Measurements from ENCODE around the gene TMEM151B. TPM values are rescaled to one million over a fixed set of nuclear protein-coding genes. Genes with fewer than 3 reads are reported as not detected.

TMEM151B gene
- total RNA-seq, 1 donor from 2014 or later, result not detected

GRCh38 chr6:44247338-44248302 is 22.6 kb upstream of the TMEM151B start:
- DNase-seq, result peak; percentile 75
- peaks cover 61% of the 10 kb centered on the region for H3K4me1 Mint-ChIP-seq
- CTCF ChIA-PET, result interaction anchor here (1.0 to 4.7 kb wide), 6 partner anchors 9 to 21 kb away, joined by 3 to 31 read pairs (median 8); partner anchors contain the start of gene SLC35B2

GRCh38 chr6:44248579-44248978 is 21.7 kb upstream of the TMEM151B start:
- no peaks in the 10 kb centered on the region for H3K9me3 Mint-ChIP-seq
- peaks cover 70% of the 10 kb centered on the region for H3K36me3 Mint-ChIP-seq (ENCODE audit: low read depth)
- POLR2A ChIA-PET, result interaction anchor here (0.7 to 9.4 kb wide), 5 partner anchors 12 to 619 kb away, joined by 3 to 549 read pairs (median 8); partner anchors contain the start of genes AARS2, GTPBP2, NFKBIE and SLC35B2
- H3K27ac Mint-ChIP-seq, result peak overlapping the region; percentile 99
- intact Hi-C loops (cut with micrococcal nuclease), result loop anchor here (10.0 kb wide), 1 partner anchor 474 kb away; the partner anchor contains the start of gene VEGFA
- peaks cover 71% of the 10 kb centered on the region for H3K4me1 Mint-ChIP-seq
- H3K27me3 Mint-ChIP-seq, result no peaks in the 10 kb centered on the region
- TF ChIP-seq CTCF (IDR thresholded peaks at IDR 0.05), result no peak
- ATAC-seq (ENCODE audit: low read depth) (no peak), DNase-seq (no peak)
- H3K4me3 Mint-ChIP-seq, result peak overlapping the region; percentile 99
- CTCF ChIA-PET, result interaction anchor here (1.9 to 4.7 kb wide), 3 partner anchors 8 to 12 kb away, joined by 5 to 31 read pairs (median 11); partner anchors contain the start of gene SLC35B2

More at GRCh38 chr6:44247338-44248302, 22.6 kb upstream of the TMEM151B start:
- peak; percentile 38 for ATAC-seq (ENCODE audit: low read depth)
- H3K27ac Mint-ChIP-seq, result peak overlapping the region; percentile 99
- intact Hi-C loops (cut with micrococcal nuclease), result loop anchor here (1.0 to 10.0 kb wide), 5 partner anchors 10 to 619 kb away; partner anchors contain the start of genes AARS2, GTPBP2, MRPL14 and SLC35B2
- POLR2A ChIA-PET, result interaction anchor here (0.6 to 9.4 kb wide), 27 partner anchors 10 to 1882 kb away, joined by 3 to 549 read pairs (median 8); partner anchors contain the start of genes AARS2, CDC5L, GTPBP2 and MAD2L1BP
- no peaks in the 10 kb centered on the region for H3K9me3 Mint-ChIP-seq
- peaks cover 60% of the 10 kb centered on the region for H3K36me3 Mint-ChIP-seq (ENCODE audit: low read depth)
- peak overlapping the region; percentile 99 for H3K4me3 Mint-ChIP-seq
- H3K27me3 Mint-ChIP-seq, result no peaks in the 10 kb centered on the region
- TF ChIP-seq CTCF (IDR thresholded peaks at IDR 0.05), result no peak

- no peak for TF ChIP-seq CTCF (IDR thresholded peaks at IDR 0.05)
- peaks cover 75% of the 10 kb centered on the region for H3K36me3 Mint-ChIP-seq (ENCODE audit: low read depth)
- intact Hi-C loops (cut with micrococcal nuclease), result loop anchor here (10.0 kb wide), 1 partner anchor 474 kb away; the partner anchor contains the start of gene VEGFA
These were observed 21.0 kb upstream of the TMEM151B start for GRCh38 chr6:44249082-44249748.

GRCh38 chr6:44250067-44250717 is 20.1 kb upstream of the TMEM151B start:
- Mint-ChIP-seq H3K27ac (peak overlapping the region; percentile 99), H3K4me1 (peaks cover 83% of the 10 kb centered on the region), H3K36me3 (ENCODE audit: low read depth) (peaks cover 84% of the 10 kb centered on the region), H3K4me3 (peak overlapping the region; percentile 99), H3K9me3 (no peaks in the 10 kb centered on the region), H3K27me3 (no peaks in the 10 kb centered on the region)
- ATAC-seq (ENCODE audit: low read depth) (no peak), DNase-seq (no peak)
- TF ChIP-seq CTCF (IDR thresholded peaks at IDR 0.05), result no peak
- ChIA-PET CTCF (no interaction called here), POLR2A (interaction anchor here (0.7 to 9.4 kb wide), 2 partner anchors 10 to 51 kb away, joined by 4 to 549 read pairs; partner anchors contain the start of genes NFKBIE and SLC35B2)
- intact Hi-C loops (cut with micrococcal nuclease), result no loop called here

More at GRCh38 chr6:44249082-44249748, 21.0 kb upstream of the TMEM151B start:
- ATAC-seq (ENCODE audit: low read depth), result no peak
- POLR2A ChIA-PET, result interaction anchor here (9.4 kb wide), 1 partner anchor 11 kb away, joined by 549 read pairs; the partner anchor contains the start of genes NFKBIE and SLC35B2
- Mint-ChIP-seq H3K4me1 (peaks cover 76% of the 10 kb centered on the region), H3K9me3 (no peaks in the 10 kb centered on the region), H3K27ac (peak overlapping the region; percentile 99), H3K27me3 (no peaks in the 10 kb centered on the region), H3K4me3 (peak overlapping the region; percentile 99)
- no peak for DNase-seq
- CTCF ChIA-PET, result no interaction called here
